K562 (cell line): Measurements from ENCODE around the gene TMEM11. TPM values are rescaled to one million over a fixed set of nuclear protein-coding genes. Genes with fewer than 3 reads are reported as not detected.

ENCODE experiments used
- ATAC-seq: fragments of 200-7000 bp; cut with Tn5 transposase; 3 replicates; pipeline ENCODE4 v1.9.1; 2020; ENCODE audit warnings: moderate library complexity
- BruUV-seq: library from RNA; stranded (reverse); fragments of 400-500 nt; replicated peaks from 2 replicates; lab custom pipeline; 2021; lab: Mats Ljungman, UMichigan
- CTCF ChIA-PET: fragments of 300-600 bp; formaldehyde crosslinking; extraction: SDS; loops from one replicate; lab custom pipeline; 2021; ENCODE audit warnings: low intra/inter-chr PET ratio; lab: Yijun Ruan, JAX
- POLR2A ChIA-PET: fragments of 300-600, 350-650 bp; sonication (Branson Sonifier 250); formaldehyde crosslinking; extraction: SDS; loops from one replicate; lab custom pipeline; 2021; ENCODE audit warnings: antibody characterized with exemption, inconsistent platforms; lab: Yijun Ruan, JAX
- DNase-seq, 4 experiments: peaks; one replicate each; pipeline versions ENCODE4 v3.0.0 to v3.0.0-alpha.2; 2011 to 2018; ENCODE audit warnings: low spot score in 3 of 4, mixed read lengths in 3 of 4; ENCODE audit errors: extremely low read depth in 1 of 4
- FAIRE-seq: peaks from 2 replicates; lab custom pipeline; 2011; peaks lifted over from hg19 to GRCh38; lab: Jason Lieb, UNC
- H2AFZ ChIP-seq: 2 replicates; pipeline ENCODE4 v1.6.0; 2011; ENCODE audit warnings: low read depth, low read length, control low read depth, inconsistent platforms
- H3K27ac ChIP-seq: fragments of 200-600 bp; 3 replicates; pipeline ENCODE4 v1.8.0; 2011; ENCODE audit warnings: low read depth, mild to moderate bottlenecking, control low read depth, inconsistent platforms, low read length, moderate library complexity, mixed read lengths; ENCODE audit errors: extremely low read depth
- H3K27me3 ChIP-seq, 2 experiments: fragments of 300-600 bp in 1 of 2; 2 replicates in 1 of 2; 3 replicates in 1 of 2; pipeline versions ENCODE4 v1.6.0 to v1.8.0; 2011; ENCODE audit warnings: inconsistent platforms in 2 of 2, low read length in 2 of 2, mild to moderate bottlenecking in 1 of 2, mixed read lengths in 1 of 2, moderate library complexity in 1 of 2; ENCODE audit not compliant: control insufficient read depth in 2 of 2, insufficient read depth in 2 of 2
- H3K36me3 ChIP-seq: fragments of 300-600 bp; 3 replicates; pipeline ENCODE4 v1.8.0; 2011; ENCODE audit warnings: mild to moderate bottlenecking, low read length, inconsistent platforms; ENCODE audit not compliant: control insufficient read depth, insufficient read depth
- H3K4me1 ChIP-seq, 2 experiments: fragments of 200-600 bp in 1 of 2; replicated peaks in 1 of 2; 2 replicates in 1 of 2; 3 replicates in 1 of 2; pipeline versions ENCODE4 v1.5.1 to v1.8.0; 2011; ENCODE audit warnings: inconsistent platforms in 2 of 2, low read length in 2 of 2, mild to moderate bottlenecking in 1 of 2, mixed read lengths in 1 of 2, moderate library complexity in 1 of 2; ENCODE audit not compliant: control insufficient read depth in 2 of 2, insufficient read depth in 2 of 2
- H3K4me2 ChIP-seq: 2 replicates; pipeline ENCODE4 v1.6.1; 2011; ENCODE audit warnings: low read length, control low read depth, inconsistent platforms, mixed read lengths; ENCODE audit not compliant: insufficient read depth
- H3K4me3 ChIP-seq: fragments of 200-600 bp; sonication (generic), shearing (Covaris generic); 2 replicates; pipeline ENCODE4 v1.5.1; 2016; ENCODE audit warnings: control low read depth, inconsistent platforms
- H3K79me2 ChIP-seq: fragments of 200-600 bp; 3 replicates; pipeline ENCODE4 v1.8.0; 2011; ENCODE audit warnings: low read length, inconsistent platforms; ENCODE audit not compliant: control insufficient read depth, insufficient read depth
- H3K9ac ChIP-seq, 2 experiments: 2 replicates each; pipeline versions ENCODE4 v1.6.0 to v1.6.1; 2011; ENCODE audit warnings: low read depth in 2 of 2, low read length in 2 of 2, control low read depth in 1 of 2, inconsistent platforms in 1 of 2, mild to moderate bottlenecking in 1 of 2, mixed read lengths in 1 of 2; ENCODE audit not compliant: insufficient read depth in 1 of 2
- H3K9me1 ChIP-seq: one replicate; pipeline ENCODE4 v1.6.0; 2011; ENCODE audit warnings: inconsistent platforms, mild to moderate bottlenecking, low read length, moderate library complexity; ENCODE audit not compliant: control insufficient read depth, insufficient read depth
- H3K9me3 ChIP-seq: replicated peaks from 2 replicates; pipeline ENCODE4 v1.5.1; 2011; ENCODE audit warnings: low read depth, low read length, inconsistent platforms; ENCODE audit not compliant: control insufficient read depth, insufficient read depth
- H4K20me1 ChIP-seq: replicated peaks from 2 replicates; pipeline ENCODE4 v1.6.1; 2011; ENCODE audit warnings: low read length, inconsistent platforms, mixed read lengths; ENCODE audit not compliant: control insufficient read depth, insufficient read depth
- ATF1 ChIP-seq, 2 experiments: fragments of 450-650 bp in 1 of 2; IDR thresholded peaks; 2 replicates each; pipeline ENCODE4 v1.6.1; 2016; ENCODE audit warnings: missing compliant biosample characterization in 1 of 2, missing genetic modification characterization in 1 of 2
- BRCA1 ChIP-seq, 2 experiments: fragments of 450-650 bp in 1 of 2; sonication (generic) in 1 of 2; formaldehyde crosslinking in 1 of 2; IDR thresholded peaks; 2 replicates each; pipeline versions ENCODE4 v1.5.0 to v1.6.1; 2017 to 2020; ENCODE audit warnings: mild to moderate bottlenecking in 1 of 2, missing genetic modification reagents in 1 of 2
- CHD2 ChIP-seq: IDR thresholded peaks from 2 replicates; pipeline ENCODE4 v1.6.1; 2011; ENCODE audit warnings: low read depth, low read length
- CLOCK ChIP-seq: fragments of 250-450 bp; sonication (Bioruptor Pico); IDR thresholded peaks from 2 replicates; pipeline ENCODE4 v1.4.0; 2020; ENCODE audit warnings: mild to moderate bottlenecking, moderate library complexity, borderline replicate concordance
- ELK1 ChIP-seq: sonication (generic); formaldehyde crosslinking; IDR thresholded peaks from 2 replicates; pipeline ENCODE4 v1.8.1; 2022; ENCODE audit warnings: missing genetic modification reagents
- FOXP4 ChIP-seq: sonication (generic); formaldehyde crosslinking; IDR thresholded peaks from 2 replicates; pipeline ENCODE4 v1.8.0; 2022; ENCODE audit warnings: mild to moderate bottlenecking, missing genetic modification reagents, borderline replicate concordance
- LARP7 ChIP-seq: fragments of 450-650 bp; IDR thresholded peaks from 2 replicates; pipeline ENCODE4 v1.6.1; 2016
- LEF1 ChIP-seq: fragments of 450-650 bp; IDR thresholded peaks from 2 replicates; pipeline ENCODE4 v1.6.1; 2016; ENCODE audit warnings: mild to moderate bottlenecking
- PYGO2 ChIP-seq: fragments of 450-650 bp; IDR thresholded peaks from 2 replicates; pipeline ENCODE4 v1.6.1; 2016; ENCODE audit warnings: mild to moderate bottlenecking, missing genetic modification characterization, moderate library complexity, missing compliant biosample characterization
- RBM39 ChIP-seq: fragments of 200-400 bp; formaldehyde crosslinking; optimal IDR thresholded peaks from 2 replicates; pipeline ENCODE3; 2018; ENCODE audit warnings: low read depth, low read length
- SREBF2 ChIP-seq: sonication (generic); formaldehyde crosslinking; IDR thresholded peaks from 2 replicates; pipeline ENCODE4 v1.4.0; 2020; ENCODE audit warnings: mild to moderate bottlenecking, missing genetic modification reagents
- SRSF7 ChIP-seq: fragments of 200-400 bp; formaldehyde crosslinking; optimal IDR thresholded peaks from 2 replicates; pipeline ENCODE3; 2017; ENCODE audit warnings: mild to moderate bottlenecking, low read depth, low read length
- ZFP30 ChIP-seq: fragments of 250-450 bp; sonication (Bioruptor Pico); IDR thresholded peaks from 2 replicates; pipeline ENCODE4 v1.8.0; 2022; ENCODE audit warnings: moderate library complexity, mild to moderate bottlenecking, inconsistent platforms, borderline replicate concordance
- ZNF143 ChIP-seq: sonication (generic); formaldehyde crosslinking; IDR thresholded peaks from 2 replicates; pipeline ENCODE4 v1.9.0; 2022; ENCODE audit warnings: mild to moderate bottlenecking, missing genetic modification reagents
- ZNF239 ChIP-seq: fragments of 250-450 bp; sonication (Bioruptor Pico); IDR thresholded peaks from 2 replicates; pipeline ENCODE4 v1.4.0; 2020; ENCODE audit warnings: mild to moderate bottlenecking
- WGBS: fragments of 100-300 bp; shearing (Covaris generic); methylation state at CpG from one replicate; pipeline ENCODE4 v1.1.6; 2016; ENCODE audit warnings: low coverage, mixed read lengths; ENCODE audit not compliant: insufficient coverage; ENCODE audit errors: missing lambda C conversion rate; 5-methylcytosine and 5-hydroxymethylcytosine counted together
- in situ Hi-C: fragments of 300-500 bp; cut with MboI; formaldehyde crosslinking; loops from 4 replicates; pipeline ENCODE4 v1.15.0; 2018; ENCODE audit warnings: inconsistent platforms, mixed read lengths
- intact Hi-C: fragments of 100-400 bp; cut with micrococcal nuclease; formaldehyde crosslinking; loops from 2 replicates; pipeline ENCODE4 v1.14.2; 2022
- polyA plus RNA-seq, 8 experiments: library from polyadenylated mRNA; depleted of rRNA in 4 of 8; stranded (reverse) in 5 of 8; unstranded in 3 of 8; fragments of >200 nt; fragmentation: Nextera tagmentation in 2 of 8; fragmentation: Illumina TruSeq in 1 of 8; extraction: Ambion mirVana in 2 of 8; extraction: Trizol in 1 of 8; gene quantifications; 2 replicates each; pipeline versions ENCODE4 v1.2.1 to v1.2.3, GENCODE V29; 2011 to 2014; ENCODE audit warnings: inconsistent platforms in 1 of 8, missing spikeins in 1 of 8
- total RNA-seq, 7 experiments: library from RNA; depleted of rRNA in 6 of 7; stranded (reverse); fragments of >200 nt in 6 of 7; fragmentation: Illumina TruSeq in 2 of 7; extraction: Trizol in 2 of 7; gene quantifications; 2 replicates each; pipeline versions ENCODE4 v1.2.1 to v1.2.3, GENCODE V29; 2011 to 2021; ENCODE audit warnings: low replicate concordance in 1 of 7

TMEM11 gene
- total and polyA plus RNA-seq, 9 of the 15 experiments (the other 6 are each of a cell fraction or from before 2014, with no cell fraction given), result 12.0 to 40.7 (median 30.0) TPM

- no peak for TF ChIP-seq CLOCK (CRISPR knock-in tag)
- TF ChIP-seq SREBF2, result no peak
- TF ChIP-seq ZFP30, result no peak
Observed at GRCh38 chr17:21174713-21175112, 39.2 kb downstream of the TMEM11 start (continued).

GRCh38 chr17:21174186-21174585, 39.8 kb downstream of the TMEM11 start:
- H3K4me2 ChIP-seq, result no peak overlapping the region
- FAIRE-seq (no peak), DNase-seq (no peak), ATAC-seq (no peak)
- ChIA-PET CTCF (no interaction called here), POLR2A (no interaction called here)
- intact Hi-C loops, result no loop called here
- H3K4me3 ChIP-seq, result no peak overlapping the region
- in situ Hi-C loops, result no loop called here
- no peak overlapping the region for H2AFZ ChIP-seq
- H3K9ac ChIP-seq, result no peak overlapping the region
- peaks cover 17% of the 10 kb centered on the region; the same call in 2 of the 3 replicates for H3K36me3 ChIP-seq
- H4K20me1 ChIP-seq, result no peaks in the 10 kb centered on the region
- no peaks in the 10 kb centered on the region for H3K79me2 ChIP-seq
- no peaks in the 10 kb centered on the region for H3K9me3 ChIP-seq
- no TSS peak for BruUV-seq
- H3K27ac ChIP-seq, result no peak overlapping the region
- 60% methylated on average over 8 of the region's 8 CpGs for WGBS
- H3K27me3 ChIP-seq, result no peaks in the 10 kb centered on the region
- H3K9me1 ChIP-seq, result no peaks in the 10 kb centered on the region
- peaks cover 0 to 9% of the 10 kb centered on the region in 2 experiments; a peak in 2 of 5 replicates for H3K4me1 ChIP-seq
- no peak for TF ChIP-seq LARP7
- TF ChIP-seq BRCA1 (IDR thresholded peaks at IDR 0.05), result no peak
- no peak for TF ChIP-seq BRCA1 (CRISPR knock-in tag; IDR thresholded peaks at IDR 0.05)
- no peak for TF ChIP-seq ATF1 (CRISPR knock-in tag; IDR thresholded peaks at IDR 0.05)
- no peak for TF ChIP-seq ATF1 (tag; IDR thresholded peaks at IDR 0.05)
- no peak for TF ChIP-seq FOXP4 (CRISPR knock-in tag)
- TF ChIP-seq SRSF7, result no peak
- no peak for TF ChIP-seq LEF1
- no peak for TF ChIP-seq PYGO2 (tag)
- no peak for TF ChIP-seq ZNF239 (CRISPR knock-in tag)
- TF ChIP-seq CHD2, result no peak
- TF ChIP-seq ZNF143 (CRISPR knock-in tag), result no peak
- TF ChIP-seq ELK1 (CRISPR knock-in tag), result no peak
- TF ChIP-seq RBM39, result no peak
